ENCODE measurements around the gene MYL5. TPM values are rescaled to one million over a fixed set of nuclear protein-coding genes. Genes with fewer than 3 reads are reported as not detected.

Gene MYL5
- total and polyA plus RNA-seq, 3 donors from 2014 or later: 33.9 to 45.0 (median 34.2) TPM

DNA sequence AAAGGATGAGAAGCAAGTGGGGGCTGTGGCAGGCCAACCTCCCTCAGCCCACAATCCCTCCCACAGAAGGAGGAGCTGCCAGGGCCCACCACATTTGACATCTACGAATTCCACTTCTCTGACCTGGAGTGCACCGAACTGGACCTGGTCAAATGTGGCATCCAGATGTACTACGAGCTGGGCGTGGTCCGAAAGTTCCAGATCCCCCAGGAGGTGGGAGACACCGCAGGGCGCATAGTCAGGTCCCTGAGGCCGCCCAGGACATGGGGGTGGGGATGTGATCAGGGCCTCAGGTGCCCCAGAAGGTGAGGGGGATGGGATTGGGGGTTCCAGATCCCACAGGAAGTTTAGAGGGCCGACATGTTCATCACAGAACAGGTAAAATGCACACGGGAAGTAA lies 13.9 kb upstream of the MYL5 start:
- Histone ChIP-seq H3K4me3 (no peak overlapping the region), H3K36me3 (ENCODE audit: low read depth, missing control alignments) (no peaks in the 10 kb centered on the region), H3K27me3 (no peaks in the 10 kb centered on the region), H3K9me3 (no peaks in the 10 kb centered on the region), H3K4me1 (peaks cover 5% of the 10 kb centered on the region), H3K27ac (no peak overlapping the region)
- TF ChIP-seq POLR2A (IDR thresholded peaks at IDR 0.05): no peak
- TF ChIP-seq, protein P1, sequence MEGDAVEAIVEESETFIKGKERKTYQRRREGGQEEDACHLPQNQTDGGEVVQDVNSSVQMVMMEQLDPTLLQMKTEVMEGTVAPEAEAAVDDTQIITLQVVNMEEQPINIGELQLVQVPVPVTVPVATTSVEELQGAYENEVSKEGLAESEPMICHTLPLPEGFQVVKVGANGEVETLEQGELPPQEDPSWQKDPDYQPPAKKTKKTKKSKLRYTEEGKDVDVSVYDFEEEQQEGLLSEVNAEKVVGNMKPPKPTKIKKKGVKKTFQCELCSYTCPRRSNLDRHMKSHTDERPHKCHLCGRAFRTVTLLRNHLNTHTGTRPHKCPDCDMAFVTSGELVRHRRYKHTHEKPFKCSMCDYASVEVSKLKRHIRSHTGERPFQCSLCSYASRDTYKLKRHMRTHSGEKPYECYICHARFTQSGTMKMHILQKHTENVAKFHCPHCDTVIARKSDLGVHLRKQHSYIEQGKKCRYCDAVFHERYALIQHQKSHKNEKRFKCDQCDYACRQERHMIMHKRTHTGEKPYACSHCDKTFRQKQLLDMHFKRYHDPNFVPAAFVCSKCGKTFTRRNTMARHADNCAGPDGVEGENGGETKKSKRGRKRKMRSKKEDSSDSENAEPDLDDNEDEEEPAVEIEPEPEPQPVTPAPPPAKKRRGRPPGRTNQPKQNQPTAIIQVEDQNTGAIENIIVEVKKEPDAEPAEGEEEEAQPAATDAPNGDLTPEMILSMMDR (IDR thresholded peaks at IDR 0.05): no peak
- intact Hi-C loops (cut with DNase I; ENCODE audit: low total_unique reads): no loop called here
- no peak for DNase-seq
- WGBS, 2 donors: 75 to 83% methylated on average over 10 of the region's 10 CpGs

DNA sequence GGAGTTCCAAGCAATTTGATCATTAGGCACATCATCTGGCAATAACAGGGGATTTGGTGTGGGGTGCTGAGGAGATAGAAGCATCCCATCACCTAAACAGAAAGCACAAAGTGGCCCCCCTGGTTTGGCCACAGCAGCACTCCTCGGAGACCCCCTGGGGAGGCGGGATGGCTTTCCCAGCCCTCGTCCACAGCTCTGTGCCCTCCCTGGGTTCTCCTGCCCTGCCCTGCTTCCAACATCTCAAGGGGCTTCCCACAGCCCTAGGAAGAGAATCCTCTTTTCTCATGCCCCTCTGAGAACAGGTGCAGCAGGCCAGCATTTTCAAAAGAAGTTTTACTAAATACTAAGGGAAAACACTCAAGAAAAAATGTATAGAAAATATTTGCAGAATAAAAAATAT lies 13.1 kb upstream of the MYL5 start:
- 89 to 90% methylated on average over 3 of the region's 3 CpGs for WGBS, 2 donors
- no peaks in the 10 kb centered on the region for H3K36me3 ChIP-seq (ENCODE audit: low read depth, missing control alignments)
- H3K9me3 ChIP-seq: no peaks in the 10 kb centered on the region
- H3K4me1 ChIP-seq: peaks cover 5% of the 10 kb centered on the region
- no peak overlapping the region for H3K27ac ChIP-seq
- intact Hi-C loops (cut with DNase I; ENCODE audit: low total_unique reads): no loop called here
- no peak for TF ChIP-seq POLR2A (IDR thresholded peaks at IDR 0.05)
- TF ChIP-seq, protein P1 (IDR thresholded peaks at IDR 0.05): no peak
- no peak for DNase-seq
- H3K27me3 ChIP-seq: no peaks in the 10 kb centered on the region
- no peak overlapping the region for H3K4me3 ChIP-seq

DNA sequence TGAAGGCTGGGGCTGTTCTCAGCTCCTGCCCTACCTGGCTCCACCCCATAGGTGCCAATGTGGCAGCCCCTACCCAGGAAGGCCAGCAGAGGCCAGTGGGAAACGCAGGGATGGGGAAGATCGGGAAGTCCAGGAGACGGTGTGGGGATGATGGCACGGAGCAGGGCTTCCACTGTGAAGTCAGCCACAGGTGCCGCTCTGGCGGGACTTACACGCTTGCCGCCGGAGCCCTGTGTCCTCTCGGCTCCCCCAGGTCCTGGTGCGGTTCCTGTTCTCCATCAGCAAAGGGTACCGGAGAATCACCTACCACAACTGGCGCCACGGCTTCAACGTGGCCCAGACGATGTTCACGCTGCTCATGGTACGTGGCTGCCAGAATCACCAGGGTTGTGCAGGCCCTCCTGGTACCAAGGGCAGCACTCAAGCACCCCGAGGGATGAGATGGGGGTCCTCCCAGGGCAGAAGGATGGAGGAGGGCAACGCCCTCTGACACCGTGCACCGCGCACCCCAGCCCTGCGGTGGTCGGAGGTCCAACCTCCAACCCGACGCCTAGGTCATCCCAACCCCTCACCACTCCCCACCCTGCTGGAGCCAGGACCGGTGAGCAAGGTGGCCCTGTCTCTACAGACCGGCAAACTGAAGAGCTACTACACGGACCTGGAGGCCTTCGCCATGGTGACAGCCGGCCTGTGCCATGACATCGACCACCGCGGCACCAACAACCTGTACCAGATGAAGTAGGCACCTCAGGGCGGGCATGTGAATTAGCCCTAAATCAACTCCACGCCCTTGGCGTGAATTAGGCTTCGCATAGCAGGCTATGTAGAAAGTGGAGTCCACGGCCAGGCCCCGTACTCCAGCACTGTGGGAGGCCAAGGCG lies 12.2 kb upstream of the MYL5 start:
- 94 to 97% methylated on average over 22 to 41 of the region's 42 CpGs for WGBS, 2 donors
- no peaks in the 10 kb centered on the region for H3K9me3 ChIP-seq
- H3K27me3 ChIP-seq: no peaks in the 10 kb centered on the region
- H3K27ac ChIP-seq: no peak overlapping the region
- no peaks in the 10 kb centered on the region for H3K36me3 ChIP-seq (ENCODE audit: low read depth, missing control alignments)
- H3K4me1 ChIP-seq: peaks cover 5% of the 10 kb centered on the region
- intact Hi-C loops (cut with DNase I; ENCODE audit: low total_unique reads): no loop called here
- H3K4me3 ChIP-seq: no peak overlapping the region
- no peak for DNase-seq
- no peak for TF ChIP-seq POLR2A (IDR thresholded peaks at IDR 0.05)
- TF ChIP-seq, protein P1 (IDR thresholded peaks at IDR 0.05): no peak

DNA sequence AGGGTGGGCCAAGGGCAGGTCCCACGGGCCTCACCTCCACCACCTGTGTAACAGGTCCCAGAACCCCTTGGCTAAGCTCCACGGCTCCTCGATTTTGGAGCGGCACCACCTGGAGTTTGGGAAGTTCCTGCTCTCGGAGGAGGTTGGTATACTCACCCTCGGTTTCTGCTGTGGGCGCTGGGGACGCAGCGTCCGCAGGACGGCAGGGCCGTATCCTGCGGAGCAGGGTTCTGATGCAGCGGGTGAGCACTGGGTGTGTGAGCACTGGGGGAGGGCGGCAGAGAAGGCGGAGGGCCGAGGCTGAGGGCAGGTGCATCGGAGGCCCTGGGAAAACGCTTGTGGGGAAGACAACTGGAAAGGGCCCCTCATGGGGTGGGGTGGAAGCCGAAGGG lies 11.3 kb upstream of the MYL5 start:
- Histone ChIP-seq H3K9me3 (no peaks in the 10 kb centered on the region), H3K4me3 (peak overlapping the region; percentile 59 to 65), H3K36me3 (ENCODE audit: low read depth, missing control alignments) (no peaks in the 10 kb centered on the region), H3K27me3 (no peaks in the 10 kb centered on the region), H3K4me1 (peaks cover 5% of the 10 kb centered on the region), H3K27ac (no peak overlapping the region)
- TF ChIP-seq POLR2A (IDR thresholded peaks at IDR 0.05): no peak
- TF ChIP-seq, protein P1 (IDR thresholded peaks at IDR 0.05): no peak
- no peak for DNase-seq
- 26 to 42% methylated on average over 20 of the region's 20 CpGs for WGBS, 2 donors
- intact Hi-C loops (cut with DNase I; ENCODE audit: low total_unique reads): no loop called here
